Upper lobe of left lung (tissue), 4 donors: ENCODE measurements around the gene ADAMTS13.

Experiments
- EP300 ChIP-seq, 4 donors: sonication (generic); formaldehyde crosslinking; IDR thresholded peaks; one replicate each; pipeline ENCODE4 v1.5.1; 2017; ENCODE audit warnings: antibody characterized with exemption in 4 of 4, control low read depth in 2 of 4
- POLR2A ChIP-seq, 4 donors: fragments of 450-650 bp; IDR thresholded peaks; one replicate each; pipeline ENCODE4 v1.5.1; 2016 to 2017; ENCODE audit warnings: antibody characterized with exemption in 4 of 4, mild to moderate bottlenecking in 2 of 4
- POLR2AphosphoS5 ChIP-seq, 2 donors: sonication (generic); formaldehyde crosslinking; IDR thresholded peaks; one replicate each; pipeline ENCODE4 v1.5.1; 2017; ENCODE audit warnings: antibody characterized with exemption in 2 of 2
- TF ChIP-seq, protein P1 (sequence below), 6 experiments: fragments of 450-650 bp in 4 of 6; fragments of 200-600 bp in 2 of 6; sonication (generic) in 2 of 6; IDR thresholded peaks; one replicate each; pipeline ENCODE4 v1.5.1; 2016 to 2019; ENCODE audit warnings: antibody characterized with exemption in 6 of 6

DNA sequence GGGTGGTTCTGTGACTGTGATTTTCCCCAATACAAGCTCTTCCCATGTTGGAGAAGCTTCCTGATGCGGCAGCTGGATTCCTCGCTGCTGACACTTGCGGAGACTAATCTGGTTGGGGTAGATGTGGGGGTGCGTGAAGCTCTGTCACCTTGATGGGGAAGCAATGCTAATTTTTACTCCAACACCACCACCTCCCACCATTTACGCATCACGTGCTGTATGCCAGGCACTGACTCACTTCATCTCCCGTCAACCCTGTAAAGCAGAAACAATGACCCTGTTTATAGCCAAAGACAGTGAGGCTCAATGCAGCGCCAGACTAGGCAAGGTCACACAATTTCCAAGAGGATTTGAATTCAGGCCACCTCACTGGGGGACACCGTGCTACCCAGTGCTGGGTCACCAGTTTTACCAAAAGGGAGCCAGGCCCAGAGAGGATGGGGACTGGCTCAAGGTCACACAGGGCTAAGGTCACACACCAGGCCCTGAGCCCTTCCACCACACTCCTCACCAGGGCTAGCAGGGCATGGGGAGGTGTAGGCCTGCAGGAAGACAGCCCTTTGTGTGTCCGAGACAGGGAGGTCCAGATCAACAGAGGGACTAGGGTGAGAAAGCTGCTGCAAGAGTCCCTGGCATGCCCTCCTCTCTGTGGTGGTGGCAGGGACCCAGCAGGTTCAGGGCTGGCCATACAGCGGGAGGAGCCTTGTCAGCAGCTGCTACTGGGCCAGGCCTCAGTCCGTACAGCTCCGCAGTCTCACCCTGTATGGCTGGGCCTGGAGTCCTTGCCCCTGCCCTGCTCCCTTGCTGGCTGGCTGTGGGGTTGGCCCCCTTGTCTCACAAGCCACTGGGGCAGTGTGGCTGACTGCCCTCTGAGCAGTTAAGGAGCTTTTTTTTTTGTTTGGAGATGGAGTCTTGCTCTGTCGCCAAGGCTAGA, 42.7 kb upstream of the ADAMTS13 start:
- TF ChIP-seq, protein P1, sequence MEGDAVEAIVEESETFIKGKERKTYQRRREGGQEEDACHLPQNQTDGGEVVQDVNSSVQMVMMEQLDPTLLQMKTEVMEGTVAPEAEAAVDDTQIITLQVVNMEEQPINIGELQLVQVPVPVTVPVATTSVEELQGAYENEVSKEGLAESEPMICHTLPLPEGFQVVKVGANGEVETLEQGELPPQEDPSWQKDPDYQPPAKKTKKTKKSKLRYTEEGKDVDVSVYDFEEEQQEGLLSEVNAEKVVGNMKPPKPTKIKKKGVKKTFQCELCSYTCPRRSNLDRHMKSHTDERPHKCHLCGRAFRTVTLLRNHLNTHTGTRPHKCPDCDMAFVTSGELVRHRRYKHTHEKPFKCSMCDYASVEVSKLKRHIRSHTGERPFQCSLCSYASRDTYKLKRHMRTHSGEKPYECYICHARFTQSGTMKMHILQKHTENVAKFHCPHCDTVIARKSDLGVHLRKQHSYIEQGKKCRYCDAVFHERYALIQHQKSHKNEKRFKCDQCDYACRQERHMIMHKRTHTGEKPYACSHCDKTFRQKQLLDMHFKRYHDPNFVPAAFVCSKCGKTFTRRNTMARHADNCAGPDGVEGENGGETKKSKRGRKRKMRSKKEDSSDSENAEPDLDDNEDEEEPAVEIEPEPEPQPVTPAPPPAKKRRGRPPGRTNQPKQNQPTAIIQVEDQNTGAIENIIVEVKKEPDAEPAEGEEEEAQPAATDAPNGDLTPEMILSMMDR (IDR thresholded peaks at IDR 0.05) = no peak
- TF ChIP-seq EP300 (IDR thresholded peaks at IDR 0.05) (no peak), POLR2A (IDR thresholded peaks at IDR 0.05) (no peak), POLR2AphosphoS5 (IDR thresholded peaks at IDR 0.05) (no peak)
